ENCODE results near the gene SYNDIG1L. TPM values are rescaled to one million over a fixed set of nuclear protein-coding genes. Genes with fewer than 3 reads are reported as not detected.

The SYNDIG1L gene
- total RNA-seq, 1 experiment from 2014 or later, result not detected

DNA sequence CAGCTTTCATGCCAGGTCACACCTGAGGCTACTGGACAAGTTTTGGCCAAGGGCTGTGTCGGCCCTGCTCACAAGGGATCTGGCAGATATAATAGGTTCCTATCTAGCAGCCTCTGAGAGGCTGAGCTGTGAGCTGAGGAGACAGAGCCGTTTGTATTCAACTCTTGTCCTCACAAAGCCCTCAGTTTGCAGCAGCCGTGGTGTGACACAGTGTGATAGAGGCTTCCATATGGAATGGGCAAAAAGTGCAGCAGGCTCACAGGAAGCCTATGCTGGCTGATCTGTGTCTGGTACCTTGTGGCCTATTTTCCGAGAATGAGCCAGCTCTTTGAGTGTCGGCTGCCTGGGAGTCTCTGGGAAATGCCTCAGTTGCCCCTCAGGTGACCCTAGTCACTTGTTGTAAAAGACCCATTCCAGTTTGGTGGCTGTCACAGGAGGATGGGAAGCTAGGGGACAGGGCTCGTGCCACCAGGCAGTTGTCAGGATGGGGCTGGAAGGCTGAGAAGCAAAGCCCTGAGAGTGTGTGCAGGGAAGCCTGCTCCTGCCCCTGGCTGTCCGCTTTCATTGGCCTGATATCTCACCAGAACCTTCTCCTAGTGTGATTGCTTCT is 61.6 kb downstream of the SYNDIG1L start:
- H3K27ac ChIP-seq (ENCODE audit: low read depth, low read length), result no peak overlapping the region
- no peak for TF ChIP-seq RAD21 (IDR thresholded peaks at IDR 0.05; ENCODE audit: low read depth)
- TF ChIP-seq POLR2A (IDR thresholded peaks at IDR 0.05; ENCODE audit: borderline replicate concordance, extremely low read depth, insufficient read depth, insufficient read length), result no peak
- no peak for TF ChIP-seq CTCF (IDR thresholded peaks at IDR 0.05 in 2 of 3, conservative IDR thresholded peaks at IDR 0.05 in 1 of 3; ENCODE audit: borderline replicate concordance in 1 of 3, insufficient read depth in 1 of 3, low read depth in 2 of 3, low read length in 2 of 3)
- no peak for TF ChIP-seq EZH2 (IDR thresholded peaks at IDR 0.05)
- no peak for TF ChIP-seq SIN3A (IDR thresholded peaks at IDR 0.05; ENCODE audit: low read depth)
- TF ChIP-seq YY1 (IDR thresholded peaks at IDR 0.05; ENCODE audit: extremely low read depth, insufficient replicate concordance, low read depth, low read length), result no peak
- no peak for TF ChIP-seq EZH2phosphoT487 (IDR thresholded peaks at IDR 0.05; ENCODE audit: borderline replicate concordance)
- TF ChIP-seq JUND (IDR thresholded peaks at IDR 0.05), result no peak
- no peak for TF ChIP-seq SRF (IDR thresholded peaks at IDR 0.05; ENCODE audit: low read depth)
- TF ChIP-seq EGR1 (IDR thresholded peaks at IDR 0.05; ENCODE audit: low read depth), result no peak
- TF ChIP-seq, protein P1, sequence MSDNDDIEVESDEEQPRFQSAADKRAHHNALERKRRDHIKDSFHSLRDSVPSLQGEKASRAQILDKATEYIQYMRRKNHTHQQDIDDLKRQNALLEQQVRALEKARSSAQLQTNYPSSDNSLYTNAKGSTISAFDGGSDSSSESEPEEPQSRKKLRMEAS (IDR thresholded peaks at IDR 0.05), result no peak
- no peak for TF ChIP-seq ZBTB33 (IDR thresholded peaks at IDR 0.05; ENCODE audit: extremely low read depth, insufficient replicate concordance, low read length)
- TF ChIP-seq ELF1 (IDR thresholded peaks at IDR 0.05; ENCODE audit: borderline replicate concordance, low read depth), result no peak
- TF ChIP-seq SP1 (IDR thresholded peaks at IDR 0.05; ENCODE audit: low read depth), result no peak
- no peak for TF ChIP-seq TCF7L2 (IDR thresholded peaks at IDR 0.05; ENCODE audit: borderline replicate concordance, extremely low read depth, insufficient read depth, insufficient read length)
- TF ChIP-seq, protein P2, sequence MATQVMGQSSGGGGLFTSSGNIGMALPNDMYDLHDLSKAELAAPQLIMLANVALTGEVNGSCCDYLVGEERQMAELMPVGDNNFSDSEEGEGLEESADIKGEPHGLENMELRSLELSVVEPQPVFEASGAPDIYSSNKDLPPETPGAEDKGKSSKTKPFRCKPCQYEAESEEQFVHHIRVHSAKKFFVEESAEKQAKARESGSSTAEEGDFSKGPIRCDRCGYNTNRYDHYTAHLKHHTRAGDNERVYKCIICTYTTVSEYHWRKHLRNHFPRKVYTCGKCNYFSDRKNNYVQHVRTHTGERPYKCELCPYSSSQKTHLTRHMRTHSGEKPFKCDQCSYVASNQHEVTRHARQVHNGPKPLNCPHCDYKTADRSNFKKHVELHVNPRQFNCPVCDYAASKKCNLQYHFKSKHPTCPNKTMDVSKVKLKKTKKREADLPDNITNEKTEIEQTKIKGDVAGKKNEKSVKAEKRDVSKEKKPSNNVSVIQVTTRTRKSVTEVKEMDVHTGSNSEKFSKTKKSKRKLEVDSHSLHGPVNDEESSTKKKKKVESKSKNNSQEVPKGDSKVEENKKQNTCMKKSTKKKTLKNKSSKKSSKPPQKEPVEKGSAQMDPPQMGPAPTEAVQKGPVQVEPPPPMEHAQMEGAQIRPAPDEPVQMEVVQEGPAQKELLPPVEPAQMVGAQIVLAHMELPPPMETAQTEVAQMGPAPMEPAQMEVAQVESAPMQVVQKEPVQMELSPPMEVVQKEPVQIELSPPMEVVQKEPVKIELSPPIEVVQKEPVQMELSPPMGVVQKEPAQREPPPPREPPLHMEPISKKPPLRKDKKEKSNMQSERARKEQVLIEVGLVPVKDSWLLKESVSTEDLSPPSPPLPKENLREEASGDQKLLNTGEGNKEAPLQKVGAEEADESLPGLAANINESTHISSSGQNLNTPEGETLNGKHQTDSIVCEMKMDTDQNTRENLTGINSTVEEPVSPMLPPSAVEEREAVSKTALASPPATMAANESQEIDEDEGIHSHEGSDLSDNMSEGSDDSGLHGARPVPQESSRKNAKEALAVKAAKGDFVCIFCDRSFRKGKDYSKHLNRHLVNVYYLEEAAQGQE (IDR thresholded peaks at IDR 0.05; ENCODE audit: low read depth), result no peak
- H3K4me1 ChIP-seq (ENCODE audit: control insufficient read depth in 1 of 2, insufficient read depth in 2 of 2, low read length in 2 of 2), result peaks cover 2 to 5% of the 10 kb centered on the region in 2 experiments; a peak in 3 of 4 replicates
- no peak overlapping the region for H3K4me2 ChIP-seq (ENCODE audit: low read length)
- no peaks in the 10 kb centered on the region for H3K27me3 ChIP-seq (ENCODE audit: insufficient read depth, low read length)
- no peak overlapping the region for H2AFZ ChIP-seq (ENCODE audit: low read depth, low read length, poor library complexity, severe bottlenecking)
- no peaks in the 10 kb centered on the region for H3K9me3 ChIP-seq (ENCODE audit: control insufficient read depth in 1 of 2, insufficient read depth in 1 of 2, low read depth in 1 of 2, low read length in 2 of 2)
- ChIA-PET CTCF (interaction anchor here (1.3 kb wide), 1 partner anchor 115 kb away, joined by 5 read pairs; no protein-coding TSS in a partner anchor), POLR2A (no interaction called here), RAD21 (ENCODE audit: low non-redundant PET in 1 of 2, low total read pairs in 2 of 2, uncharacterized antibody in 2 of 2, unreplicated experiment in 2 of 2) (no interaction called here)
- H3K9ac ChIP-seq (ENCODE audit: low read length), result no peak overlapping the region
- intact Hi-C loops (cut with micrococcal nuclease), result loop anchor here (5.0 kb wide), 1 partner anchor 438 kb away; no protein-coding TSS in a partner anchor
- H4K20me1 ChIP-seq (ENCODE audit: insufficient read depth), result no peaks in the 10 kb centered on the region
- no peaks in the 10 kb centered on the region for H3K79me2 ChIP-seq (ENCODE audit: insufficient read depth, low read length)
- no TSS peak for BruUV-seq (replicated peaks)
- no peak overlapping the region for H3K4me3 ChIP-seq (replicated peaks in 1 of 2; ENCODE audit: low read depth in 1 of 2, low read length in 2 of 2)
- ATAC-seq (no peak), DNase-seq (ENCODE audit: low read depth, low spot score) (no peak)
- H3K9me2 ChIP-seq (ENCODE audit: insufficient read depth), result no peaks in the 10 kb centered on the region
- no peaks in the 10 kb centered on the region for H3K36me3 ChIP-seq (ENCODE audit: control insufficient read depth in 1 of 2, insufficient read depth in 2 of 2, low read length in 2 of 2)
